Colon (tissue), 2 donors: ENCODE data around the gene NTM.

Source experiments
- FAIRE-seq: peaks from 2 replicates; lab custom pipeline; 2012; peaks lifted over from hg19 to GRCh38; lab: Jason Lieb, UNC
- donor health status: control.
- donor health status: control.

NTM gene

DNA sequence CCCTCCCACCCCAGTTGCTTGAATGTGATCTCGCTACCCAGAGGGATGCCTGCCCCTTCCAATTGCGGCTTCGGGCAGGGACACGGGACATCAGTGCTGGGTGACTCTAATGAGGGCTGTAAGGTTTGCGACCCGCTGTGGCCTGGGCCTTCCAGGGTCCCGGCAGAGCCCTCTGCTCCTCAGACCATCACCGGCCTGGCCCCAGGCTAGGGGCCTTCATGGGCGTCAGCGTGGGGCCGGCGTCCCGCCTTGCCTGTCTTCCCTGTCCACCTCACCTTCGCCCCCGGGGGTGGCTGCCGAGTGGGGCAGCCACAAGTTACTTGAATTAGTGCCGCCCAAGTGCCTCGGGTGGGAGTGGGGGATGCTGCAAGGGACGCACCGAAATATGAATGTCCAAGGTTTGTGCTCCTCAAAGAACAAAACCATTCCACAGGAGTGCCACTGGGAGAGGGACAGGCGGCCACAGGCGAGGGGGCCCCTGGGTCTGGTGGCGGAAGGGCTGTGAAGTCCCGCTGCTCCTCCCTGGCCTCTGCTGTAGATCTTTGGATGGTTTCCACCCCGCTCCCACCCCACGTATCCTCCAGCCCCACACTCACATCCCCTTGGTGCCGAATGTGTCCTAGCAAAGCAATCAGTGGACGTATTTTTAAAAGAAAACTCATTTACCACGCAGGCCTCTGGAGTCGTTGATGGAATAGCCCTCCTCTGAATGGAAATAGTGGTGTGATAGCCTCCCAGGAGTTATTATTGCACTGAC, 317.1 kb downstream of the NTM start:
- FAIRE-seq = no peak

DNA sequence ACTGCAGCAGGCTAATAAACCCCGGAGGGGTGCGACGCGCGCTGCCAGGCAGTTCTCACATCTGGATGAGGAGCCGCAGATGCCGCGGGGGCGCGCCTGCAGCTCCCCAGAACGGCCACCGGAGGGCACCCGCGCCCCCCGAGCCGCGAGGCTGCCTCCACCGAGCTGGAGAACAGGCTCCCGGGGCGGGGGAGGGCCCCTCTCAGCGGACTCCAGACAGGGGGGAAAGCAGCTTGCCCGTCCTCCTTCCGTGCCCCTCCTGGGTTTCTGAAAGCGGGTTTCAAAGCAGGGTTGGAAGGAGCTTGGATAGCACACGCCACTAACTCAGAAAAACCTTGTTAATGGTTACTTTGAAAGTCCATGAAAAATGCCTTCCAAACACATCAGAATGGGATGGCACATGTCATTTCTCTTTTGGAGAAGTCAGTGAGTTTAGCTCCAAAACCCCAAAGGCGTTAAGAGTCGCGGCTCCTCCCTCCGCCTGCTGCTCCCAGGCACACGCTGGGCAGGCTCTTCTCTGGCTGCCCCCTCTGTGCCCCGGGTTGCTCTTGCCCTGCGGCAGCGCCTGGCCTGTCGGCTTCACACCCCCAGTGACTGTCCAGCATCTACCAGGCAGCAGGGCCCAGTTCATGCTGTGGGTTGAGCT, 317.8 kb downstream of the NTM start:
- no peak for FAIRE-seq

DNA sequence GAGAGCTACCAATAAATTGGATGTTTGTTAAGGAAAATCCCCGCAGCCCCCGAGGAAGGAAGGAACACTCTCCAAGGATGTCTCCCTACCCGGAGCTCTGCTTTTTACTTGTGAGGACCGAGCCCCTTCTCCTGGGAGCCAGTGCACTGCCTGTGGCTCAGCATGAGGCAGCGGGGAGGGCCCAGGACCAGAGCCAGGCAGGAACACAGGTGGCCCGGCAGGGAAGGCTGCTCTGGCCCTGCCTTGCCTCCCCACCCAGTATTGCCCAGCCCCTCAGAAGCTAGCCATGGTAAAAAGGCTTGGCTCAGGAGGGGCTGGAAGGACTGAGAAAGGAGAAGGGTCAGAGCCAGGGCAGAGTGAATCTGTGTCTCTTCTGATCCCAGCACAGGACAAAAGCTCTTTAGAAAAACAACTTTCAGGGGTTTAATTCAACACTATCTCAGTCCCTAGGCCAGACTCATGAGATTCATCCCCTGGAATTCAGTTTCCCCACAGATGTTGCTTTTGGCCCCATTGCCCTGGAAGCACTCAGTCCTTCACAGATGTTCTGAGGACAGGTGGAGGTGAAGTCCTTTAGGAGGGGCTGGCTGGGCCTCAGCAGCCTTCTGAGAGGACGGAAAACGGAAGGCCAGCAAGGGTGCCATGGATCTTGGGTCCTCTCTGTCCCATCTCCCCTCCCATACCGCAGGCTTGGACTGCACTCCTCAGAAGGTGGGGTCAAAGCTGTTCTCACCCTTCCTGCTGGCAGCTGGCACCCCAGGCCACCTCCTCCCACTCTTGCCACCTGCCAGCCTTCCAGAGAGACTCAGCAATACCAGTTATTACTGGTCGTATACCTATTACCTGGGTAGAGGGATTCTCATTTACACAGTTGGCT, 318.9 kb downstream of the NTM start:
- FAIRE-seq = no peak

DNA sequence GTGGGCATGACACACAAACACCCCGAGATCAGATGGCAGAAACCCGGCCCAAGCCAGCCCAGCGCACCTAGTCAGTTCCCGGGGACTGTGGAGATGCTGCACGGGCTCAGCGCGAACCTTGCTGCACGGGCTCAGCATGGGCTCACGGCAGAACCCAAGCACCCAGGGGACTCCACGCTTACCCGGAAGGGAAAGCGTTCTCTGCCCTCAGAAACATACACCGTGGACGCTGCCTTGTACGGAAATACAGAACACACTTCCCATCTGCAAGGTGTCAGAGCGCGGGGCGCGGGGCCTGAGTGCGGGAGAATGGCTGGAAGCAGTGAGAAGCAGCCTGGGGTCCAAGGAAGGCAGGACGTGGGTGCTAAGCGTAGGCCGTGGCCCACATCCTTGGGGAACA, 319.9 kb downstream of the NTM start:
- FAIRE-seq = no peak

DNA sequence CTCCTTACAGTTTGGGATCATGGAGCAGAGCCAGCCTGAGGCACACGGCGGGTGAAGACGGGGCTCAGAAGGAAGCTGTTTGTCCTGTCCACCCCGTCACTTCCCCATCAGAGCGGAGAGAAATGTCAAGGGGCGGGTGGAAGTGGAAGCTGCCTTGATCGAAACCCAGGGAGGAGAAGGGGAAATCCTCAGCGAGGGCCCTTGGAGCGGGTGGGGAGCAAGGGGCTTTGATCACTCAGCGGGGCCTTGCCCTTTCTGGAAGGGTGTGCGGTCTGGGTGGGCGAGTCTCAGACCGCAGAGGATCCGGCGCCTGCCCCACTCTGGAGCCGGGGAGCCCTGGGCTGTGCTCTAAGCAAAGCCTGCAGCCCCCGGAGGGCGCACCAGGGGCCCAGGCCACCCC, 320.4 kb downstream of the NTM start:
- FAIRE-seq = no peak

DNA sequence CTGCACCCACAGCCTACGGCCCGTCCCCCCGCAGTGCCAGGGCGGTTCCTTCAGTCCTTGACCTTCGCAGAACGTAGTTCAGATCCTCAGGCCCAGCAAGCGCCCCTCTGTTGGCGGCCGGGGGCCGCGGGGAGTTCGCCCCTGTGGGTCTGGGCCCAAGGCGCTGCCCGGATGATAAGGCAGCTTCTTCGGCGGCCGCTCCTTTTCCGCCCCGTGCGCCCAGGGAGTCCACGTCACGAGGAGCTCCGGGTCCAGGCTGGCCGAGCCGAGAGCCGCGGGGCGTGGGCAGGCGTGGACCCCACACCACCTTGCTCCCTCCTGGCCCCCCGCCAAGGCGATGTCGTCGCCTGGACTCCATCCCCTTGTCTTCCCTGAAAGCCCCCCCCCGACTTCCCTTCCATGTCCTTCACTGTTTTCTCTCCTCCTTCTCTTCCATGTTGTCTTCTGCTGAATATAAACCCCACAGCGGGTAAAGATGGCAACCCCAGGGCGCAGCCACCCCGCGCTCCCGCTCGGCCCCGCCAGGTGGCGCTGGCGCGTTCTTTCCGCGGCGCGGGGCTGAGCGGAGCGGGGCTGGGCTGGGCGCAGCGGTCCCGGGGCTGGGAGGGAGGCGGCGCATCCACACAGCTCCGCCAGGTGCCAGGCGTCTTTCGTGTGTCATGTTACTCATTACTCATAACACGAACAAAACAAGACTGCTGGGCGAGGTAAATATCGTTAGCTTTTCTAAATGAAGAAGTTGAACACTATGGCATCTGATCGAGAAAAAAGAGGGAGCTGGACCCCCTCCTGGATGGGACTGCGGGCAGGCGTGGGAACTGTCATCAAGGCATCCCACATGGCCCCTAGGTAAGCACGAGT, 321.0 kb downstream of the NTM start:
- no peak for FAIRE-seq

DNA sequence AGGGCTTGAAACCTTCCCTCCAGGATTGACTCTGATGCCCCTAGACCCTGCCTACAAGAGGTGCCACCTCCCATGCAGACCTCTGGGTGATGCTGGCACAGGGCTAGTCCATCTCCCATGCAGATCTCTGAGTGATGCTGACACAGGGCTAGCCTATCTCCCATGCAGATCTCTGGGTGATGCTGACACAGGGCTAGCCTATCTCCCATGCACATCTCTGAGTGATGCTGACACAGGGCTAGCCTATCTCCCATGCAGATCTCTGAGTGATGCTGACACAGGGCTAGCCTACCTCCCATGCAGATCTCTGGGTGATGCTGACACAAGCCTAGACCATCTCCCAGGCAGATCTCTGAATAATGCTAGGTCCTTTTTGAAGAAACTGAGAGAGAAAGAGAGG, 321.7 kb downstream of the NTM start:
- FAIRE-seq = no peak

DNA sequence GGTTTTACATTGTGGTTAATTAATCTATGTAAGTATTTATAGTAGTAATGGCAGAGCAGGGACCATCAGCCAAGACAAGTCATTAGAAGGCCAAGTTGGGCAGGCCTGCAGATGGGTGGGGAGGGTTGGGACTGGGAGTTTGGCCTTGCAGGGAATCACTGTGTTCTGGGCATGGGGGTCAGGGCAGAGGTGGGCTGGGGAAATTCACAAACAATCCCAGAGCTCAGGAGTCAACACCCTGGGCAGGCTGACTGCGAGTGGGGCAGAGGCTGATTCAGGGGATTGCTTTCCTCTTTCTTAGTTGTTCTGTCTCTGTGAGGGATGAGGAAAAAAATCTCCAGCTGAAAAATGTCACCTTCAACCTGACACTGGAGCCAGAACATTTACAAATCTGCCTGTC, 322.5 kb downstream of the NTM start:
- FAIRE-seq = no peak

DNA sequence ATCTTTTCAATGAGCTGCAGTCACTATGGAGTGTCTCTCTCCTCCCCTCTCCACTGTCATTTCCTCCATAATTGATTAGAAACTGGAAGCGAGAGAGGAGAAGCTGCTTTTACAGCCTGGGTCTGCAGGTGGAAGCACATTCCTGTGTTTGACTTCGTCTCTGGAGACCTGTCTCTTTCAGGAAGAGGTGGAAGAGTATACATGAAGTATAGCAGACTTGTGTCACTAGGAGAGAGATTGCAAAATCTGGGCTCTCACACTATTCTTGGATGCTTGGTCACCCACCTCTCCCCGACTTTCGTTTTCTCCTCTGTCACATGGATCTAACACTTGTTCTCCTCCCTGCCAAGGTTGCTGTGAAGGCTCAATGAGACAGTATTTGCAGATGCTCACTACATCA, 323.3 kb downstream of the NTM start:
- FAIRE-seq = no peak

DNA sequence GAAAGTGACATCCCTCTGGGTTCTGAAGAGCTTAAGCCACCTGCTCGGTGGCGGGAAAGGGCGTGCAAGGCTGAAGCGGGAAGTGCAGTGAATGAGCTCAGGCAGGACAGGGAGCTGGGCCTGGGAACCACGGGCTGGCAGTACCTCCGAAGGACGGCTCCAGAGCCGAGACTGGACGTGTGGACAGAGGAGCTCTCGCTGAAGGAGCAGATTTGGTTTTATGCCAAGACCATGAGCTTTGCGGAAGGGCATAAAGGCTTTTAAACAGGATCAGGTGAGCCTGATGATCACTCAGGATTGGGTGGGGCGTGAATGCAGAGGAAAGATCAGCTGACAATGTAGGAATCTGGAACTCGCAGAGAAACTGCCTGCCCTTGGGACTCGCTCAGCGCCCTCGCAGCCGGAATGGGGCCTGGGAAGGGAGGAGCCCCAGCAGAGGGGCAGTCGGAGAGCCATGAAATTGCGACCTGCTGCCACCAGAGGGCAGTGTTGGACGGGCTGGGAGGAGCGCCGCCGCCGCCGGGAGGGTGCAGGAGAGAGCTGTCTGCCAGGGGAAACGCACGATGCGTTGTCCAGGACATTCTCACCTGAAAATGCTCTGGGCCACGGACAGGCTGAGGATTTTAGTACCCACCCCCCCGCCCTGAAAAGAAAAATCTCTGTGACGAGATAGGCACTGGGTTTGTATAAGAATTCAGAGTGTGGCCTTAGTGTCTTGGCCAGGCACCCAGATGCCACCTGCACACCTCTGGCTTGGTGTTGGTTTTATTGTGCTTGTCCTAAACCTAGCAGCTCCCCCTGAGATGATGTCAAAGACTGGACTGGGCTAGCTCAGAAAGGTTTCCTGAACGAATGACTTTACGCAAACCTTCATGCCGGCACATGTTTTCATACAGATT, 324.4 kb downstream of the NTM start:
- no peak for FAIRE-seq

DNA sequence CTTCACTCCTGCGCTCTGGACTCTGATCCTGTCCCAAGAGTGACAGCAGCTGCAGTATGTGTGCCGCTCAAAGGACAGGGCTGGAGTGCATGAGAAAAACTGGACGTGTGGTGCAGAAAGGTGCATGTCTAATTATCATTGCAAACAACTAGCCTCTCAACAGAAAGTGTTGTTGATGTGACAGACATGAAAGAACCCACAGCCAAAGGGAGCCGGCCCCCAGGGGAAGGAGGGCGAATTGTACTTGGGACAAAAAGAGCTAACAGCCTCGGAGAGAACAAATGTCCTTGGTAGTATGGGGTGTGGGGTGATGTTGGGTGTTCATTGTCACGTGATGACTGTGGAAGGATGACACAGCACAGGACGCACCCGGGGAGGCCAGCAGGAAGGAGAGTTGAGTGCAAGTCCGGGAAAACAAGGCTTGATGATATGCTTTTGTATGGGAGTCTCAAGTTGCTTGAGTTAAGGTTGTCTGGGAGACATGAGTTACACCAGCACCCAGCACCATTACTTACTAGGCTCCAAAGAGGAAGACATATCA, 325.5 kb downstream of the NTM start:
- FAIRE-seq = no peak

DNA sequence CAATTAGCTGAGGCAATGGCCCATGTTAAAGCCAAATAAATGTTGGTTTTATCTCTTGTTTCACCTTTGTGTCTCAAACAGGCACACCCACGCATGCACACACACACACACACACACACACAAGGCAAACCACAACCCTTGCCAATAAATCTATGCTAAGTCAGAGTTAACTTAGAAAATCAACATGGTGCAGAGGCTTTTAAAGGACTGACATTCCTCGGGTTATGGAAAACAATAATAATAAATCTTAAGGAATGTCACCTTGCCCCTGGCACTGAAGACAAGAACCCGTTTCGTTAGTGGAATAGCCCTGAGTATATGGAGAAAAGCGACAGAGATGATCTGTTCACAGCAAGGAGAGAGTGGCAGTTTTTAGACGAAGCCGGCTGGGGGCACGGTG, 326.3 kb downstream of the NTM start:
- FAIRE-seq = no peak

DNA sequence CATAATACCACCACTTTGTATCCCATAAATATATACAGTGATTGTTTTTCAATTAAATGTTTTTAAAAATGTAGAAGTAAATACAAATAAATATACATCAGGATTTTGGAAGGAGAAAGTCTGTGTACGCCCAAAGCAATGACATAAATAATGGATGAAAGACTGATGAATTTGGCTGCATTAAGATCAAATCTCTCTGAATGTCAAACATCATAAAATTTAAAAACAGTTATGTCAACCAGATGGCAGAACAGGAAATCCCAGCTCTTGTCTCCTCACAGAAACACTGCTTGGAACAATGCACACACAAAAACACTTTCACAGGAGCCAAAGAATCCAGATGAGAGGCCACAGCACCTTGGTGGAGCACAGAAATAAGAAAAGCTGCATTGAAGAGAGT, 332.9 kb downstream of the NTM start:
- FAIRE-seq = no peak

DNA sequence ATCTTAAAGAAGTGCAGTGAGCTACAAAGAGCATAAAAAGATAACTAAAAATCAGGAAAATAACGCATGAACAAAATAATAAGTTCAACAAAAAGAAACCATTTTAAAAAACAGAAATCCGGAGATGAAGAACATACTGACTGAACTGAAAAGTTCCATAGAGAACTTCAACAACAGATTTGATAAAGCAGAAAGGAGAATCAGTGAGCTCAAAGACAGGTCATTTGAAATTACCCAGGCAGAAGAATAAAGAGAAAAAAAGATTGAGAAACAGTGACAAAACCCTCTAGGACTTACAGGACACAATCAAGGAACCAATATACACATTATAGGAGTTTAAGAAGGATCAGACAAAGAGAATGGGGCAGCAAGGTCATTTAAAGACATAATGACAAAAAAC, 334.3 kb downstream of the NTM start:
- FAIRE-seq = no peak

DNA sequence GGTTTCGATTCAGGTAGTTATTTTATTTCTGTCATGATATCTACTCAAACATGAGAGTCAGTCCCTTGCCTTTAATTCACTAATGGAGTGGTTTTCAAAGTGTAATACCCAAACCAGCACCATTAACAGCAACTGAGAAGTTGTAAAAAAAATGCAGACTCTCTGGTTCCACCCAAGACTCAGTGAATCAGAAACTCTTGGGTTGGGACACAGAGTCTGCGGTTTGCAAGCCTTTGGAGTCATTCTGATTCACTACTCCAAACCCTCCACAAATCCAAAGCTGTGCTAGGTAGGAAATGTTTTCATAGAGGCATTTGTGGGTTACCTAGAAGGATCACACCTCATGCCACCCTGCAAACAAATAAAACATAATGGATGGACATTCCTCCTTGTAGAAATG, 340.1 kb downstream of the NTM start:
- FAIRE-seq = no peak

DNA sequence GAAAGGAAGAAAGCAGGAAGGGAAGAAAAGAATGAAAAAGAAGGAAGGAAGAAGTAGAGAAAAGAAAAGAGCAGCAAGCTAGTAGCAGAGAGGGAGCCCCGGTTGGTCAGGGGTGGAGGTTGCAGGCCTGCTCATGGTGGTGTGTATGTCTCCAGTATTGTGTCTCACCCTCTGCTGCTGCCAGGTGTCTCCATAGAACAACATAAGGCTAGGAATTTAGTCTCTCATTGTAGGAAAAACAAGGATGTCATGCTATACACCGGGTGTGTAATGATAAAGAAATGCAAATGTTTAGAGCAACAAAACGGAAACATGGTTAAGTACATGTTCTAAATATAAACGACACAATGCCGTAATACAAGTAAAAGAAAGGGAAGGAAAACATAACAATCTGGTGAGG, 342.5 kb downstream of the NTM start:
- no peak for FAIRE-seq

DNA sequence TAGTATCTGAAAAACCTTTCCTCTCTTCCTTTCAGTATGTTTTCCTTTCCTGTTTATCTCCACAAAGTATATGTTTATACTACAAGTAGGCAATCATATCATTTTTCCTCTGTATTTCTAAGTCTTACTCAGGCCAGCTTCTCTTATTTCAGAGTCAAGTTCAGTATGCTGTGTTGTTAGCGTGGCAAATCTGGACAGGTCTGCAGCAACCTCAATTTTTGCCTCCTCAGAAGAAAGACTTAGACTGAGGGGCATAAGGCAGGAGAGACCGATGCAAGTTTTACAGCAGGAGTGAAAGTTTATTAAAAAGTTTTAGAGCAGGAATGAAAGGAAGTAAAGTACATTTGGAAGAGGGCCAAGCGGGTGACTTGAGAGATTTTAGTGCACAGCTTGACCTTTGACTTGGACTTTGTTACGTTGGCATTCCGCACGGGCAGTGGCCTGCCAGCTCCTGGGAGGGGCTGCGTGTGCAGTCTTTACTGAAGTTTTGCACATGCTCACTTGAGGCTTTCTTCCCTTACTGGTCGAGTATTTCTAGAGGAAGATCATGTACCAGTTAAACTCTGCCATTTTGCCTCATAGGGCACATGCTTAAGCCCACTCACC, 343.2 kb downstream of the NTM start:
- no peak for FAIRE-seq

DNA sequence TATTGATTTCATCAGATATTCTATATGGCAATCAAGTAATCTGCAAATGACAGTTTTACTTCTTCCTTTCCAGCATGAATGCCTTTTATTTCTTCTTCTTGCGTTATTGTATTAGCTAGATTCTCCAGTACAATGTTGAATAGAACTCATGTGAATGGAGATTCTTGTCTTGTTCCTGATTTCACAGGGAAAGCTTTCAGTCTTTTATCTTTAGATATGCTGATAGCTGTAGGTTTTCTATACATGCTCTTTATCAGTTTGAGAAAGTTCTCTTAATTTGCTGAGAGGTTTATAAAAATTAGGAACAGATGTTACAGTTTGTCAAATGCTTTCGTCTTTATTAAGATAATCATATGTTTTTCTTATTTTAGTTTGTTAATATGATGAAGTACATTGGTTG, 347.2 kb downstream of the NTM start:
- no peak for FAIRE-seq

DNA sequence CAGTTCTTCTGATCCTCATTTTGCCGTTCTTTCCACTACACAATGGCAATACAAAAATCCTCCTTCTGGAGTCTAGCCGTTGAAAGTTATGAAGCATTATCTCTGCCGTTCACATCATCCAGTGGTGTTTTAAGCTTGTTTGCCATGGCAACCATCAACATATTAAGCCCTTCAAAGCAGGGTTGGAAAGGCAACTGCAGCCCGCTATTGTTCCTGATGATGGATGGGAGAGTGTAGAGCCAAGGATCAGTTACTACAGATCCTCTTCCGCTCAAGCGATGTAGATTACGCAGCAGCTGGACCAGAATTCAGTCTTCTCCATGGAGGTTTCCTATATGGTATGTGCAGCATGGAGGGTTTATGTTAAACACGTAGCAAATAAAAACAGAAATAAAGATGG, 352.7 kb downstream of the NTM start:
- no peak for FAIRE-seq

DNA sequence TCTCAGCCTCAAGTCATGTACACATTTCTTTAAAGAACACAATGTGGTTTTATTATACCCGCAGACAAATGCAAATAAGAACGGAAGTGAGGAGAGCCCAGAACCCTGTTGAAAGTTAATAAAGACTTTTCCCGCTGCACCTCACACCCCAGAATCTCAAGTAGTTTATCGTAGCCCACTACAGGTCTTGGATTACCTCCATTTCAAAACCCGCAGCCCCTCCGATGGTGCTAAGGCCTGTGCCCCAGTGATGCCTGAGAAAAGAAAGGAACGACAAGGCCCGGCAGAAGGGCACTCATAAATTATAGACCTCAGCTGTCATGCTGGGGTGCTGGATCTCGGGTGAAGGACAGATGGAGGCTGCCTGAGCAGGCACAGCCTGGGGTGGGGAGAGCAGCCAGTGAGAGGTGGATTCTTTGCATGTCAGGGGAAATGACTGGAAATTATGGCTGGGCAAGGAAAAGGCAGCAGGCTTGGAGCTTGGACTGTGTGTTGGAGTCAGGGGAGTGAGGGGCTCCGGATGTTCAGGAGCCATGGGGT, 354.1 kb downstream of the NTM start:
- no peak for FAIRE-seq
